ELF-1 (cell line): Measurements from ENCODE around the gene MTR.
"Not testable (repeated sequence)": the region's sequence is repeated elsewhere in the genome, so short reads cannot be mapped to it uniquely, and the experiment has no call there.

Experiments used
- DNase-seq: peaks from one replicate; pipeline ENCODE4 v3.0.0-alpha.2; 2016; ENCODE audit warnings: low read depth, low spot score

The MTR gene

GRCh38 chr1:236896716-236897115, 101.6 kb downstream of the MTR start:
- no peak for DNase-seq

- no peak for DNase-seq
These were observed 110.0 kb downstream of the MTR start for GRCh38 chr1:236904892-236905741.

GRCh38 chr1:236907205-236907604, 112.1 kb downstream of the MTR start:
- peak; percentile 47 for DNase-seq

GRCh38 chr1:236908669-236909068, 113.6 kb downstream of the MTR start:
- no peak for DNase-seq

- not testable (repeated sequence) for DNase-seq
These were observed 116.0 kb downstream of the MTR start for GRCh38 chr1:236911047-236911446.

DNA sequence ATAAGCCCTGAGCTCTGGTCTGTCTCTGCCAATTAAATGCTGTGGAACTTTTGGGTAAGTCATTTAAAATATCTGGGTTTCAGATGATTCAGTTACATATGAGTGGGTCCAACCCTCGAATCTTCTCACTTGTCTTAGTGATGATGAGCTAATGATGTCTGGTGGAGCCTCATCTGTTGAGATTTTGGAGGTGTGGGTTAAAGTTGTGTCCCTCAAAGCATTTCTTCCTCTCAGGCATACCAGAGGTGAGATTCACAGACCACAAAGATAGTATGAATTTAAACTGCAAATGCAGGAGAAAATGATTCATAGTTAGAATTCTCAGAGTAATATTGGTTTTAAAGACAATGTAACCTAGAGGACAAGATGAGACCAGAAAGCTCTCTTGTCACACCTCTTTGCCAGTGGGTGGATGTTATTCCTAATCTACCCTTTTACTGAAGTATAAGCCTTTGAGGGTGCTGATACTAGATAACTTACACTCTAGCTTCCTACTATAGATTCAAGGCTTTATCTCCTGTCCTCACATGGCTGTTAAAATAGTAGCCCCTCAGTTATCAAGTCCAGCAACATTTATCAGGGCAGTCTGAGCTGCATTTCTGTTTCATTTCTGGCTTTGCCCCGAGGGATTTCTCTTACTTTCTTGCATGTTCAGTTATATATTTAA, 118.4 kb downstream of the MTR start:
- DNase-seq = no peak

DNA sequence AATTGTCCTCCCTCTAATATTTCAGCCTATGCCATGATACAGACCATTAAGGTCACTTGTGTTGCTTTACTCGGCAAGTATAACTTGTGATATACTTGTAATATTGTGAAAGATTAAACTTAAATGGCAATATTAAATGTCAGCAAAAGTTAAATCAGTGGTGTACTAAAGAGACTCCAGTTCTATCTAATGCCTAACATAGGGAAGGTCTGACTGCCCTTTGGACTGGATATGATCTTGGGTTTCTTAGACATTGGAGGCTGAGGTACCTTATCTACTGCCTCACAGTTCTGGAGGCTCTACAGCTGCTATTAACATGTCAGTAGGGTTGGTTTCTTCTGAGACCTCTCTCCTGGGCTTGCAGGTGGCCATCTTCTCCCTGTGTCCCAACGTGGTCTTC, 119.3 kb downstream of the MTR start:
- DNase-seq = no peak

DNA sequence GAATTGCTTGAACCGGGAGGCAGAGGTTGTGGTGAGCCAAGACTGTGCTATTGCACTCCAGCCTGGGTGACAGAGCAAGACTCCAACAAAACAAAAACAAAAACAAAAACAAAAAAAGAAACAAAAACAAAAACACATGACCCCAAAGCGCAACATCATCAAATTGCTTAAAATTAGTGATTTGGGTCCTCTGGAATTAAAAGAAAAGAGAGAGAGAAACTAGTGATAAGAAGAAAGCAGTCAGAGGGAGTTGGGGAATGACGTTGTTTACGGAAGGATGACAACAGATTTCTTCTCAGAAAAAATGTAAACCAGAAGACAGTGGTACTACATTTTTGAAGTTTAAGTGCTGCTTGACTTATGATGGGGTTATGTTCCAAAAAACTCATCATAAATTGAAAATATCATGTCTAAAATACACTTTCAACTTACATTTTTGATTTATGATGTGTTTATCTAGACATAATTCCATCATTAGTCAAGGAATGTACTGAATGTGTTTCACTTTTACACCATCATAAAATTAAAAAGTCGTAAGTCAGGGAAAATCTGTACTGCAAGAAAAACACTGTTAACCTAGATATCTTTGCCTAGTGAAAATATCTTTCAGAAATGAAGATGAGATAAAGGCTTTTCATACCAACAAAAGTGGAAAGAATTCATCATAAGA, 121.2 kb downstream of the MTR start:
- DNase-seq = no peak

- DNase-seq = no peak
These were observed 122.4 kb downstream of the MTR start for GRCh38 chr1:236917448-236917847.

DNA sequence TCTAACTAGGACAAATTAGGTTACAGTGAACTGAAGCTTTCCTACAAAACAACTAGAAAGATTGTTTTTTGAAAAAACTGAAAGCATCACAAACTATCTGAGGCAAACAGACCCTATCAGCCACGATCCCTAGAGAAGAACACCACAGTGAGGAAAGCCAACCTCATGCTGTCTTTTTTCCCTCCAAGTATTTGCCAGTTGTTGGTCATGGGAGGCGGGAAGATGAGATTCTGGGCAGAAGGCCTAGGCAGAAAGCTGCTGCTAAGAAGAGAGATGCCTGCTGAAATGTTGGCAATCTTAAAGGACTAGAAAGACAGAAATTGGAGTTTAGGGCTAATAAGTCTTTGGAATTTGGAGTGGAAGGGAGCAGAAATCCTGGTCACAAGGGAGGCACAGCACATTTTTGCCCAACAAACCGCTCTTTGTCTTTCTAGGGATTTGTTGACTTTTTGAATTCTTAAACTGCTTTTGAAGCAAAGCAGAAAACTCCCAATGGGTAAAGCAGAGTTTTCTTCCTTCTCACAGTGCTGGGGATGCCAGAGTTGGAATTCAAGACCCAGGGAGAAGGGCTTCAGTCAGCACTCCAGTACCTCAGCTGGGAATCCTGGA, 125.3 kb downstream of the MTR start:
- DNase-seq = no peak

GRCh38 chr1:236921610-236922009, 126.5 kb downstream of the MTR start:
- DNase-seq = no peak

DNA sequence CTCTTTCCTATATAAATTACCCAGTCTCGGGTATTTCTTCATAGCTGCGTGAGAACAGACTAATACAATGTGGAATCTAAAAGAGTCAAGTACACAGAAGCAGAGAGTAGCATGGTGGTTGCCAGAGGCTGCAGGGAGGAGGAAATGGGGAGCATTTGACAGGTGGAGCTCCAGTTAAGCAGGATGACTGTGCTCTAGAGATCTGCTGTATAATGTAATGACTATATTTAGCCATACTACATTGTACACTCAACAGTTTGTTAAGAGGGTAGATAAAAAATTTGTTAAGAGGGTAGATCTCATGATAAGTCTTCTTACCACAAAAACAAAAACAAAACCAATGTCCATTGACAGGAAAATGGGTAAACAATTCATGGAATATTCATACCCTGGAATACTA, 127.1 kb downstream of the MTR start:
- no peak for DNase-seq

DNA sequence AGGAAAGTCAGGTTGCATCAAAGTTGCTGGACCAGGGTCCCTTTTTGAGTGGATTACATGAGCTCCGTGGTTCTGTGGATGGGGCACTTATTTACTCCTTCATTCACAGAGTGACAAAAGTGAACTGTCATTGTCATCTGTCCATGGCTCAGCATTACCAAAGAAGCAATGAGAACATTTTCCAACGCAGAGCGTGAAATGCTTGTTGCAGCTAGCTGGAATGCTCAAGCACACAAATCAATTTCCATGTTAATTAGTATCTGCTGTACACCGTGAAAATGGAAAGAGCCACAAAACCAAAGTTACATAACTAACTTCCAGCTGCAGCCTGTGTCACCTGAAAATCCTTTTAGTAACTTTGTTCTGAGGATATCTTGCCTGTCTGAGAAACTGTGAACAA, 130.3 kb downstream of the MTR start:
- DNase-seq = no peak

DNA sequence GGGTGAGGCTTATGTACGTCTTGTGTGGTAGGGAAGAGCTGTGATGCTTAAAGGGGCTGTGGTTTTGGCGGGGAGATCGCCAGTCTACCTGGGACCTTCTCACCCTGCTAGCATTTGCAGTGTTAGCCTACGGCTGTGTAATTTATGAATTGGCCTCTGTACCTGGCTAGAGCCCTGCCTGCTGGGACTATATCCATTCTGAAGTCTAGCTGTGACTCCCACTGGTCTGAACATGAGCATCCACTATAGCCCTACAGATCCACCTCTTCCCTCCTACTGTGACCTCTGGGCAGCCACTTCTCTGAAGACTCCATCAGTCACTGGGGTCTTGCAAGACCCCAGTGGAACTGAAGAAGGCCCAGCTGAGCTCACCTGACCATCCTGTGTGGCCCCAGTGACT, 135.4 kb downstream of the MTR start:
- no peak for DNase-seq

- DNase-seq = peak; percentile 13
These were observed 143.7 kb downstream of the MTR start for GRCh38 chr1:236938760-236939159.

DNA sequence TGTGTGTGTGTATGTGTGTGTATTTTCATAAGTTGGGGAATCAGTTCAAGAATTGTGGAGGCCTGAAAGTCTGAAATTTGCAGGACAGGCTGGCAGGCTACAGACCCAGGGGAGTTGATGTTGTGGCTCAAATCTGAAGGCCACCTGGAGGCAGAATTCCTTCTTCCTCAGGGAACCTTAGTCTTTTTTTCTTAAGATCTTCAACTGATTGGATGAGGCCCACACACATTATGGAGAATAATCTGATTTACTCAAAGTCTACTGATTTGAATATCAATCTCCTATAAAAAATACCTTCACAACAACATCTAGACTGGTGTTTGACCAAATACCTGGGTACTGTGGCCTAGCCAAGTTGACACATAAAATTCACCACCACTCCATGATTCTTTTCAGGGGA, 147.3 kb downstream of the MTR start:
- no peak for DNase-seq

DNA sequence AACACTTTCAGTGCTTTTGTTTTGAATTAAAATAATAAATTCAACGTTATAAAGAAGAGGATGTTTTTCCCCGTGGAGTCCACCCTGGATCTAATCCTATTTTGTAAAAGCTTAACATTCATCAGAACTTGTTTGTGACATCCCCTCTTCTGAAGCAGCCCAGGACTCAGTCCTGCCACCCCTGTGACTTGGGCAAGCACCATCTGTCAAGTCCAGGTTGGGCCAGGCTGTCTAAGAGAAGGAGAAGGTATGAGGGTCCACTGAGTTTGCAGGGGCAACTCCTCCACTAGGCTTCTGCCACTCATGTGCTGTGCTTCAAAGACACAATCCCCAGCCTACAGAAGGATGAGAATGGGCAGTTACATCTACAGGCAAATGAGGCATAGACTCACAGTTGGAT, 149.5 kb downstream of the MTR start:
- DNase-seq = no peak

DNA sequence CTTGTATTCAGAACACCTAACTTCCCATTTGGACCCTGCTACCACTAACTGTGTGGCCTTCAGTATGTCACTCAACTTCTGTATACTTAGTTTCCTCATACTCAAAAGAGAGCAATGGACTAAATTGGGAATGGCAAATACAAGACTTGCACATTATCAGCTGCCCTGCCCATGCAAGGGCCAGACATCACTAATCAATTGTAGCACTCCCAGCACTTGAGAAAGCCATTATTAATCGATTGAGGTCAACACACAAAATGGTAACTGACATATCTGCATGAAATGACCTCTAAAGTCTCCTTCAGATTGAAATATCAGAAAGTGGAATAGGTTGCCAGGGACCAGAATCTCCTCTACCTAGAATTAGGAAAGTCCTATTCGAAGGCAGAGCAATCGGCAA, 149.9 kb downstream of the MTR start:
- no peak for DNase-seq

GRCh38 chr1:236947794-236948193, 152.7 kb downstream of the MTR start:
- no peak for DNase-seq

GRCh38 chr1:236948381-236948780, 153.3 kb downstream of the MTR start:
- DNase-seq = no peak

DNA sequence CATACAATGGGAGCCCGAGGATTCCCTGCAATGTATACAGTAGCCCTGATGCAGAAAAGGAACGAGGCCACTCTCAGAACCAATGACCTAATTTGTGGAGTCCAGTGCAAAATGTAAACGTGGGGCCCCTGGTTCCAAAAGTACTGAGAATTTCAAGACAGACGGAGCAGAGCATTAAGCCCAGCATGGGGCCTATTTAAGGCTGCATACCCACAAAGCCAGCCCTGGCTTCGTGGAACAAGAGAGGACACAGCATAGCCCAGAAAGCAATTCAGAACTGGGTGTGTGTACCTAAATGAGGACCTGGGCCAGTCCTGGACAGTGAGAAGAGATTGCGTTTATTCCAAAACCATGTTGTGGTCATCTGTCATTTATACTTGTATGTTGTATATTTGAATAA, 153.9 kb downstream of the MTR start:
- no peak for DNase-seq

GRCh38 chr1:236950365-236950764, 155.3 kb downstream of the MTR start:
- DNase-seq = no peak
